ENCODE results near the gene LPCAT3. TPM values are rescaled to one million over a fixed set of nuclear protein-coding genes. Genes with fewer than 3 reads are reported as not detected.

The LPCAT3 gene
- total and polyA plus RNA-seq, 2 of the 13 experiments (the other 11 are each of a cell fraction or from before 2014, with no cell fraction given) = 44.5 to 64.3 TPM

GRCh38 chr12:7060353-7060954, 42.2 kb upstream of the LPCAT3 start, which contains the start of gene C1S (continued):
- TF ChIP-seq HIC2 (CRISPR knock-in tag; IDR thresholded peaks at IDR 0.05; ENCODE audit: low read depth) = peak; percentile 71; the same call in 1 of the 2 replicates
- no peak for TF ChIP-seq ZNF850 (CRISPR knock-in tag; conservative IDR thresholded peaks at IDR 0.05)
- TF ChIP-seq ZNF282 (IDR thresholded peaks at IDR 0.05; ENCODE audit: partially characterized antibody) = no peak
- no peak for TF ChIP-seq KLF6 (CRISPR knock-in tag; IDR thresholded peaks at IDR 0.05)
- no peak for TF ChIP-seq SCMH1 (CRISPR knock-in tag; IDR thresholded peaks at IDR 0.05; ENCODE audit: borderline replicate concordance)
- TF ChIP-seq ZNF446 (CRISPR knock-in tag; IDR thresholded peaks at IDR 0.05) = no peak
- TF ChIP-seq ZBTB39 (CRISPR knock-in tag; IDR thresholded peaks at IDR 0.05) = no peak
- TF ChIP-seq ARID2 (CRISPR knock-in tag; IDR thresholded peaks at IDR 0.05; ENCODE audit: borderline replicate concordance) = no peak
- TF ChIP-seq, protein P1, sequence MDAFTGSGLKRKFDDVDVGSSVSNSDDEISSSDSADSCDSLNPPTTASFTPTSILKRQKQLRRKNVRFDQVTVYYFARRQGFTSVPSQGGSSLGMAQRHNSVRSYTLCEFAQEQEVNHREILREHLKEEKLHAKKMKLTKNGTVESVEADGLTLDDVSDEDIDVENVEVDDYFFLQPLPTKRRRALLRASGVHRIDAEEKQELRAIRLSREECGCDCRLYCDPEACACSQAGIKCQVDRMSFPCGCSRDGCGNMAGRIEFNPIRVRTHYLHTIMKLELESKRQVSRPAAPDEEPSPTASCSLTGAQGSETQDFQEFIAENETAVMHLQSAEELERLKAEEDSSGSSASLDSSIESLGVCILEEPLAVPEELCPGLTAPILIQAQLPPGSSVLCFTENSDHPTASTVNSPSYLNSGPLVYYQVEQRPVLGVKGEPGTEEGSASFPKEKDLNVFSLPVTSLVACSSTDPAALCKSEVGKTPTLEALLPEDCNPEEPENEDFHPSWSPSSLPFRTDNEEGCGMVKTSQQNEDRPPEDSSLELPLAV (CRISPR knock-in tag; conservative IDR thresholded peaks at IDR 0.05; ENCODE audit: low read depth) = no peak
- TF ChIP-seq TEAD2 (CRISPR knock-in tag; IDR thresholded peaks at IDR 0.05) = no peak
- TF ChIP-seq, protein P2, sequence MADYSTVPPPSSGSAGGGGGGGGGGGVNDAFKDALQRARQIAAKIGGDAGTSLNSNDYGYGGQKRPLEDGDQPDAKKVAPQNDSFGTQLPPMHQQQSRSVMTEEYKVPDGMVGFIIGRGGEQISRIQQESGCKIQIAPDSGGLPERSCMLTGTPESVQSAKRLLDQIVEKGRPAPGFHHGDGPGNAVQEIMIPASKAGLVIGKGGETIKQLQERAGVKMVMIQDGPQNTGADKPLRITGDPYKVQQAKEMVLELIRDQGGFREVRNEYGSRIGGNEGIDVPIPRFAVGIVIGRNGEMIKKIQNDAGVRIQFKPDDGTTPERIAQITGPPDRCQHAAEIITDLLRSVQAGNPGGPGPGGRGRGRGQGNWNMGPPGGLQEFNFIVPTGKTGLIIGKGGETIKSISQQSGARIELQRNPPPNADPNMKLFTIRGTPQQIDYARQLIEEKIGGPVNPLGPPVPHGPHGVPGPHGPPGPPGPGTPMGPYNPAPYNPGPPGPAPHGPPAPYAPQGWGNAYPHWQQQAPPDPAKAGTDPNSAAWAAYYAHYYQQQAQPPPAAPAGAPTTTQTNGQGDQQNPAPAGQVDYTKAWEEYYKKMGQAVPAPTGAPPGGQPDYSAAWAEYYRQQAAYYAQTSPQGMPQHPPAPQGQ (CRISPR knock-in tag; IDR thresholded peaks at IDR 0.05; ENCODE audit: borderline replicate concordance) = no peak
- TF ChIP-seq CBFB (CRISPR knock-in tag; IDR thresholded peaks at IDR 0.05) = no peak
- no peak for TF ChIP-seq CBX2 (IDR thresholded peaks at IDR 0.05; ENCODE audit: low read depth, low read length)
- no peak for TF ChIP-seq CBX2 (CRISPR knock-in tag; IDR thresholded peaks at IDR 0.05; ENCODE audit: low read depth)
- no peak for TF ChIP-seq PLRG1 (conservative IDR thresholded peaks at IDR 0.05)
- TF ChIP-seq ZNF558 (CRISPR knock-in tag; IDR thresholded peaks at IDR 0.05; ENCODE audit: borderline replicate concordance) = no peak
- TF ChIP-seq, protein P3, sequence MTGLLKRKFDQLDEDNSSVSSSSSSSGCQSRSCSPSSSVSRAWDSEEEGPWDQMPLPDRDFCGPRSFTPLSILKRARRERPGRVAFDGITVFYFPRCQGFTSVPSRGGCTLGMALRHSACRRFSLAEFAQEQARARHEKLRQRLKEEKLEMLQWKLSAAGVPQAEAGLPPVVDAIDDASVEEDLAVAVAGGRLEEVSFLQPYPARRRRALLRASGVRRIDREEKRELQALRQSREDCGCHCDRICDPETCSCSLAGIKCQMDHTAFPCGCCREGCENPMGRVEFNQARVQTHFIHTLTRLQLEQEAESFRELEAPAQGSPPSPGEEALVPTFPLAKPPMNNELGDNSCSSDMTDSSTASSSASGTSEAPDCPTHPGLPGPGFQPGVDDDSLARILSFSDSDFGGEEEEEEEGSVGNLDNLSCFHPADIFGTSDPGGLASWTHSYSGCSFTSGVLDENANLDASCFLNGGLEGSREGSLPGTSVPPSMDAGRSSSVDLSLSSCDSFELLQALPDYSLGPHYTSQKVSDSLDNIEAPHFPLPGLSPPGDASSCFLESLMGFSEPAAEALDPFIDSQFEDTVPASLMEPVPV (CRISPR knock-in tag; IDR thresholded peaks at IDR 0.05) = no peak
- TF ChIP-seq ZNF496 (CRISPR knock-in tag; IDR thresholded peaks at IDR 0.05; ENCODE audit: insufficient replicate concordance) = no peak
- 0 out of 2 replicates have a peak, but pooled peaks have one; percentile 45 for TF ChIP-seq KDM4B (CRISPR knock-in tag; IDR thresholded peaks at IDR 0.05)
- TF ChIP-seq RNF2 (conservative IDR thresholded peaks at IDR 0.05; ENCODE audit: low read depth) = no peak; the same call in 1 of the 2 replicates
- TF ChIP-seq CREM (IDR thresholded peaks at IDR 0.05) = no peak
- no peak for TF ChIP-seq CREM (CRISPR knock-in tag; IDR thresholded peaks at IDR 0.05)
- no peak for TF ChIP-seq GZF1 (CRISPR knock-in tag; IDR thresholded peaks at IDR 0.05)

Data from HepG2 (cell line).